H54 (cell line): ENCODE measurements around the gene OR6C6.
"Not testable (repeated sequence)": the region's sequence is repeated elsewhere in the genome, so short reads cannot be mapped to it uniquely, and the experiment has no call there.

Experiments
- DNase-seq: peaks from one replicate; pipeline ENCODE4 v3.0.0; 2011; ENCODE audit warnings: low spot score, mixed read lengths; ENCODE audit not compliant: insufficient read length
- FAIRE-seq: peaks from 3 replicates; lab custom pipeline; 2011; peaks lifted over from hg19 to GRCh38; lab: Jason Lieb, UNC
- POLR2A ChIP-seq: IDR thresholded peaks from 2 replicates; pipeline ENCODE4 v1.6.1; 2011; ENCODE audit warnings: low read depth, mild to moderate bottlenecking, low read length

The OR6C6 gene

DNA sequence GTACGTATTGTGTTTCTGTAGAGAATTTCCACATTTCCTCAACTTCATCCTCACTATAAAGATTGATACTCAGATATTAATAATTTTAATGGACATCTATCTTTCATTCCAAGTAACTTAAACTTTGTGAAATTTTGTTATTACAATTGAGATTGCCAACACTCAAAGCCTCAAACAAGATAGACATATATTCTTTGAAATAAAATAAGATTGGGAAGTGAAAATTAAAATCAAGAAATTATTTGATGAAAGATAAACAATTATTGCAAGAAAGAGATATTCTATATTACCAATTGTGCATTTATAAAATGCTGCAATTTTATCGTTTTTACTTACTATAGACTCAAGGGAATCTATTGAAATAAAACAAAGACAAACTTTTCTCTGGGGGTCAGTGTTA lies at the start of gene OR6C6:
OR6C6 (minus strand) TSS at position 101 of the 400 bp plus-strand sequence. CDS start 1,337 bp downstream, outside the sequence.
- DNase-seq, result no peak
- no peak for FAIRE-seq

DNA sequence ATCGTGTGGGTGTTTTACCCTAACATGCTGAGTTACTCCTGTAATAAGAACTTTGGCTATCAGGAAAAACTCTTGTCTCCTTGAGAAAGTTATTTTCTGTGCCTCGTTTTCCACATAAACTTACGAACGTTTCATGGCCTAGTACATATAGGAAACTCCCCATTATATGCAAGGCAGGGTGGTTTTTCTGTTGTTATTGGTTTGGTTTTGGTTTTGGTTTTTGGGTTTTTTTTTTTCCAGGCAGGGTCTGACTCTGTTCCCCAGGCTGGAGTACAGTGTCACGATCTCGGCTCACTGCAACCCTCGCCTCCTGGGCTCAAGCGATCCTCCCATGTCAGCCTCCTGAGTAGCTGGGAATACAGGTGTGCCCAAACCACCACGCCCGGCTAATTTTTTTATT lies 39.6 kb upstream of the OR6C6 start:
- DNase-seq, result no peak
- no peak for FAIRE-seq
- TF ChIP-seq POLR2A, result no peak

More for the DNA sequence above, at the start of gene OR6C6:
- TF ChIP-seq POLR2A, result no peak

DNA sequence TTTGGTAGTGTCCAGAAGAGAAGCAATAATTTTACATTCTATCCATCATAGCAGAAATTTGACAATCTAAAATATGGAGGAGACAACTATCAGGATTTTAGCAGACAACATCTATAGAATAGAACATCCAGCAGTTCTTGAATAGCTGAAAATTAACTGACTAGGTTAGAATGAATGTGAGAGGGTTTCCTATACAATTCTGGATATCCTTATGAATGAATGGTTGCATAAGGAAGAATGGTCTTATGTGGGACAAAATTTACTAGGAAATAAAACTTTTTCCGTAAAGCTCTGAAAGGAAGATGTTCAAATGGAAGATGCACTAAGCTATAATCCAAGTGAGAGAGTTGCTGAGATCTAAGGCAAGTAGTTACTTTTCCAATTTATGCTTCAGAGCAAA lies 34.1 kb upstream of the OR6C6 start, which contains the start of gene OR6C3:
OR6C3 (plus strand) TSS at position 301 of the 400 bp plus-strand sequence. CDS start 955 bp downstream, outside the sequence.
- DNase-seq (no peak), FAIRE-seq (no peak)
- no peak for TF ChIP-seq POLR2A

DNA sequence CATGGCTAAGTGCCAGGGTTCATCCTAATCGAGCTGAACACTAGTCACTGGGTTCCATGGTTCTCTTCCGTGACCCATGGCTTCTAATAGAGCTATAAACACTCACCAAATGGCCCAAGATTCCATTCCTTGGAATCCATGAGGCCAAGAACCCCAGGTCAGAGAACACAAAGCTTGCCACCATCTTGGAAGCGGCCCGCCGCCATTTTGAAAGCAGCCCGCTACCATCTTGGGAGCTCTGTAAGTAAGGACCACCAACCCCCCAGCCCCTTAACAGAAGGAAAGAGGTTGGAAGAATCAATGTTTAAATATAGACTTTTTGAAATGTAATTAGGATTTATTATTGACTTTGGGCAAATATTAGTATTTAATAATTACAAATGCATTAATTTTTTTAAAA lies 29.4 kb upstream of the OR6C6 start:
- FAIRE-seq, result not testable (repeated sequence)

DNA sequence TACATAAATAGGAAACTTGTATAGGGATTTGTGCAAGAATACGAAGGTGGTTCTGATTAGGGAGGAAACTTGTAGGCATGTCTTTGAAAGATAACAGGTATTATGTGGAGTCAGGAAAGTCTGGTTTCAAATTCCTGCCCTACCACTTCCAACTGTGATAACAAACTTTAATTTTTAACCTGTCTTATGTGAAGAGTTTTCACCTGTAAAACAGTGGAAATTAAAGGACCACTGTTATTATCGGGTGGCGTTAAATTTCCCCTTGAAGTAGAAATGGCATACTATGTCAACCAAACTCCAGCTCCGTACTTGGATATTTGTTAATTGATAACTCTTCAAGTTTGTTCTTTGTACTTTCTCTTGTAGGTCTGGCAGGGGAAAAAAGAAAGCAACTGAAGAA lies 23.8 kb upstream of the OR6C6 start:
- no peak for TF ChIP-seq POLR2A
- FAIRE-seq (no peak), DNase-seq (no peak)

More for the DNA sequence above, 29.4 kb upstream of the OR6C6 start:
- not testable (repeated sequence) for DNase-seq

DNA sequence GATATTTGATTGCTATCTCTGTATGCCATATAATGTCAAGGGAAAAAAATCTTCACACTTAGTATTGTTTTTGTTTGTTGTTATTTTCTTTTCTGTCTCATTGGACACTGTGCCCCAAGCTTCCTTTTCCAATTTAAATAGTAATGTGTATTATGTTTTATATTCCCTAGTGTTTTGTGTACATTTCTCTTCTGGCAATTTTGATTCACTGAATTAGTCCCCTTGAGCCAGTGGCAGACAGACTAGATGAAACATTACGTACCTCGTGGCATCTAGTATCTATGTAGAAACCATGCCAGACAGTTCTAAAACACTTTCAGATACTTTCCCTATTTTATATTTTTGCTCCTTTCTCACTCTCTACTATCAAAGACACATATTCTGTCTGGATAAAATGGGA lies 17.7 kb upstream of the OR6C6 start, which contains the start of gene OR6C1:
OR6C1 (plus strand) TSS at position 301 of the 400 bp plus-strand sequence. CDS start 6,257 bp downstream, outside the sequence.
- DNase-seq (no peak), FAIRE-seq (no peak)
- no peak for TF ChIP-seq POLR2A

DNA sequence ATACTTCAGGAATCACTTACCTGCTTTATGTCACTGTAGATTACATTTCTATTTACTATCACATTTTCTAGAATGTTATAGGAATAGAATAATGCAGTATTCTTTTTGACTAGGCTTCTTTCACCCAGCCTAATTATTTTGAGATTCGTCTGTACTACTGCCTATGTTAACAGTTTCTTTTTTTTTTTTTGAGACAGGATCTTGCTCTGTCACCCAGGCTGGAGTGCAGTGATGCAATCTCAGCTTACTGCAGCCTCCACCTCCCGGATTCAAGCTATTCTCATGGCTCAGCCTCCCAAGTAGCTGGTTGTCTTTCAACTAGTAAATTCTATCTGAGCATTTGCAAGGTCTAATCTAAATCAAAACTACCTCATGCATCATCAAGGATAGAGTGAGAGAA lies 6.4 kb downstream of the OR6C6 start:
- no peak for TF ChIP-seq POLR2A
- no peak for DNase-seq
- no peak for FAIRE-seq

DNA sequence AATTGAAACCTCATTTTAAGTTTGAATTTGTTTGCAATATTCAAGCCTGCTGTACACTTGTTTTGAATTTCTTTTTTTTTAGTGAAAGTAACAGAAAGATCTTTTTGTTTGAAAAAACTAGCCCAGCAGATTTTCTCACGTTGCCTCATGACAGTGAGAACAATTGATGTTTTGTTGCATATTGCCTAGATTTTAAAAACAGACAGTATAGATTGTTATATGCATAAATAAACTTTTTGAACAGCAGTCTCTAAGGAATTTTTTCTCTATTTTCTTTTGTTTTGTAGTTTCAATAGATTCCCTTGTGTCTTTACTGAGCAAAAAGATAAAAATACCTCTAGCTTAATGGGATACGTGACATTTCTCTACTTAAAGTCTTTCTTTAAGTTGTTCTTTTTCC lies 15.4 kb downstream of the OR6C6 start:
- TF ChIP-seq POLR2A, result no peak
- DNase-seq, result no peak
- FAIRE-seq, result no peak

DNA sequence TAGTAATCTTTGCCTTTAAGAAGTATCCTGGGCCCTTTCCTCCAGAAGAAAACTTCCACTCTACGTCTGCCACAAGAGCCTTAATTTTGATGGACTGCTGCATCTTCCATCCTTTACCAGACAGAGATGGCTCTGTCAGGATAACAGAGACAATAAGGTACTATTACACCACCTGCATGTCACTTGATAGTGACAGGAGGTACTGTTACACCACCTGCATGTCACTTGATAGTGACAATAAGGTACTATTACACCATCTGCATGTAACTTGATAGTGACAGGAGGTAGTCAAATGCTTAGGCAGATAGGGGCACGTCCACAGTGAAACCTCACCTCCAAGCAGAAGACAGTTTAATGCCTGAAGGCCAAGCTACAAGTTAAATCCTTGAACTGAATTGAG lies 38.1 kb downstream of the OR6C6 start:
- TF ChIP-seq POLR2A, result no peak
- DNase-seq (no peak), FAIRE-seq (no peak)

DNA sequence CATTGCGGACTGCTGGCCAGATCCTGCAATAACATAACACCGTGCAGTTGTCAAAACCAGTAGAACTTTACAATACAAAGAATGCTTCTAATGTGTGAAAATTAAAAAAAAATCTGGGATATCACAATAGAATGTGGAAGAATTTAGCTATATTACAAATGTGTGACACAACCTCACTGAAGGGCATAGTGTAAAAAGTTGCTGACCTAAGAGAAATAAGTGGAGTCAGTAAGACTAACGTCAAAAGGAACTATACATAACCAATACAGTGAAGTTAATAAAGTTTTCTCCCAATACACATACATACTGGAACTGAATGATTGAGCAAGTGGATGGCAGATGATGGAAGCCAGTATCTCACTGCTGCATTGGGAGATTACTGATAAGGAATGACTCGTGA lies 39.5 kb downstream of the OR6C6 start:
- FAIRE-seq (no peak), DNase-seq (no peak)
- no peak for TF ChIP-seq POLR2A

DNA sequence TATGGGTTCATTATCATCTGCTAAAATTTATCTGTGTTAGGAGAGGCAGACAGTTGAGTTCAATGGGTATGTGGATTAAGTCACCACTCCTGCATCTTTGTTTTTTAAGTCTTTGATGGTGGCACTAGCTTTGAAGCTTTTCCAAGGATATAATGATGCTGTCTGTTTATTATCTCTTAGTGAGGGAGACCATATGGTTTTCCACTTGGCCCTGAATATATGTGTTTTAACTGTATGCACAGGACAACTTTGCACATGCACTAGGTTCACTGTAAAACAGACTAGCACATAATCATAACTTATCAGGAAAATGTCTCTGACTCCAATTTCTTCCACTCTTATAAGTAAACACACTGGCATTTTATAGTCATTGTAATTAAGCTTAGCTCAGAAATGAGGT lies 43.1 kb downstream of the OR6C6 start:
- TF ChIP-seq POLR2A, result no peak
- no peak for DNase-seq
- FAIRE-seq, result no peak

DNA sequence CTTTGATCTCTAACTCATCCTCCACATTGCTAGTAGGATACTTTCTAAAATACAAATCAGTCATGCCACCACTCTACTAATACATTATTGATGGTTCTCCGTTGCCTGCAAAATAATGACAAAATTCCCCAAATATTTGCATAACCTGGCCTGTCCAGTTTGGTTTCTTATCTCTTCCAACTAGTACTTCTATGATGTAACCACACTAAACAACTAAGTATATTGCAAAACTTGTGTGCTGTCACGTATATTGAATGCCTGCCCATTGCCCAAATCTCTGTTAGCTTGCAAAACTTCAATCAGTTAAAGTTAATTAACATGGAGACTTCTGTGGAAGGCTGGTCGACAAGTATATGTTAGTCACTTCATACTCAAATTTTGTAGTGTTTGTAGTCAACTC lies 45.4 kb downstream of the OR6C6 start:
- DNase-seq (no peak), FAIRE-seq (no peak)
- no peak for TF ChIP-seq POLR2A

DNA sequence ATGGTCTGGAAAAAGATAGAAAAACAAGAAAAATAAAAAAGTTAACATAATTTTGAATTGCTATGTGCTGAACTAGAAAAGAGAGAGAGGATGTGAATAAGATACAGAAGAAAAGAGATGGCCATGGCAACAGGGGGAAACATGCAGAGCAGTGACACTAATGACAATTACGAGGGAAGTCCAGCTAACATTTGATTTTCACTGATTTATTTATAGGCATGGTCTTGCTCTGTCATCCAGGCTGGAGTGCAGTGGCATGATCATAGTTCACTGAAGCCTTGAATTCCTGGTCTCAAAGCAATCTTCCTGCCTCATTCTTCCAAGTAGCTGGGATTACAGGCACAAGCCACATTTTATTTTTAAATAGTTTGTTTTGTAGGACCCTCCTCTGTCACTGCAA lies 50.2 kb downstream of the OR6C6 start:
- TF ChIP-seq POLR2A, result no peak
- DNase-seq (no peak), FAIRE-seq (no peak)

DNA sequence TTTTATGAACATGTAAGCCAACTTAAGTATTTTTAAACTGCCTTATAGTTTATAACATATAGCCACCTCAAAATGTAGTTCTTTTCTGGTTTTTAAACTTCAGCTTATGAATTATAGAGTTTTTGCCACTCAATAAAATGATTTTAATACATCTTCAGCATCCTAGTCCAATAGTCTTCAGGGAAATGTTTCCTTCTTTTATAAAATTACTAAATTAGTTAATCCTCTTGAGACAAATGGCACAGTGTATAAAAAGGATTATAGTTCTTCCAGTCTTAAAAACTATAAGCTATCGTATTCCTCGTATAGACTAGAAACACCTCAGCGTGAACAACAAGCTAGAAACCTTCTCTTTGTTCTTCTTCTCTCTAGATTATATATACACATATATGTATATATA lies 52.1 kb downstream of the OR6C6 start, which contains the start of gene OR6C74:
OR6C74 (plus strand) TSS at position 301 of the 400 bp plus-strand sequence. CDS start 2,679 bp downstream, outside the sequence.
- no peak for TF ChIP-seq POLR2A

More for the DNA sequence above, 52.1 kb downstream of the OR6C6 start, which contains the start of gene OR6C74:
- DNase-seq, result no peak
- no peak for FAIRE-seq
